HG03575 (cell line): ENCODE results near the gene ABLIM2.

ENCODE experiments used
- ATAC-seq: cut with Tn5 transposase; IDR thresholded peaks from one replicate; pipeline ENCODE4 v1.9.1; 2021; ENCODE audit not compliant: unreplicated experiment, insufficient number of reproducible peaks, low FRiP score; ENCODE audit errors: extremely low read depth

ABLIM2 gene

GRCh38 chr4:7985891-7986441 is 172.6 kb downstream of the ABLIM2 start:
- no peak for ATAC-seq

DNA sequence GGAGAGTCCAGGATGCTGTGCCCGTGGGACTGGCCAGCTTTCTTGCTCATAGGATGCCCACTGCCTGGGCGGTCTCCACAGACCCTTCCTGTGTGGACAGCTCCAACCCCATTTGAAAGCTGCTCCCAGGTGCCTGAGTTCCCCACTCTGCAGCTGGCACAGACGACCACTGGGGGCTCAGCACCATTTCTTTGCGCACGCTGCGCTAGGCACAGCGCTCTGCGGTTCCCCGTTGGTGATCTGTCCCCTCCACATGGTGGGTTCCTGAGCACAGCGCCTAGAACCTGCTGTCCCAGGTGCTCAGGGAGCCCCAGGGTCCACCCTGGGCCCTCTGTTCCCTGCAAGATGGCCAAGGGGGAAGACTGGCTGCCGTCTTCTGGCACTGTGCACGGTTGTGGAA is 173.5 kb downstream of the ABLIM2 start:
- ATAC-seq = no peak

DNA sequence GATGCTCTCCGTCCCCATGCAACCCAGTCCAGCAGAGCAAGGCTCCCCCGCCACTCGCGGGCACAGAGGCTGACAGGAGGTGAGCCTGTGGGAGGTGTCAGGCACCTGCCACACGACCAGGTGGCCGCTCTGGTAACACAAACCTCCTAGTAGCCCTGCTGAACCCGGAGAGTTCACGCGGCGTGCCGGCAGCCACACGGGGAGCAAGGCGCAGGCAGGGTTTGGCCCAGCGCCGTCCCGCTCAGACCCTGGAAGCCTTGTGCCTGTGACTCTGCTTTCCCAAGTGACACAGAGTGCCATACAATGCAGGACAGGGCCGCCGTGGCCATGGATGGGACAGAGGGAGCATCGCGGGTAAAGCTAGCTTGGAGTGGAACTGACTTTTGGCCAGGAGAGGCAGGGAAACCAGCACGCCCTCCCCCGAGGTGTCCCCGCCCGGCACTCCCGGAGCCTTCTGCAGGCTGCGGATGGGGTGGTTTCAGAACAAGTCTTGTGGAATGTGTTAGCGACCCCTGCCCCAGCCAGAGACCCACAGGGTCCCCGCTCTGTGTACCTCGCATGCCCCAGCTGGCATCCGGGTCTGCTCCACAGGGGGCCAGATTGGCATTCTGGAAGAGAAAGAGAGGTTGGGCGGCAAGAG is 174.2 kb downstream of the ABLIM2 start:
- no peak for ATAC-seq

DNA sequence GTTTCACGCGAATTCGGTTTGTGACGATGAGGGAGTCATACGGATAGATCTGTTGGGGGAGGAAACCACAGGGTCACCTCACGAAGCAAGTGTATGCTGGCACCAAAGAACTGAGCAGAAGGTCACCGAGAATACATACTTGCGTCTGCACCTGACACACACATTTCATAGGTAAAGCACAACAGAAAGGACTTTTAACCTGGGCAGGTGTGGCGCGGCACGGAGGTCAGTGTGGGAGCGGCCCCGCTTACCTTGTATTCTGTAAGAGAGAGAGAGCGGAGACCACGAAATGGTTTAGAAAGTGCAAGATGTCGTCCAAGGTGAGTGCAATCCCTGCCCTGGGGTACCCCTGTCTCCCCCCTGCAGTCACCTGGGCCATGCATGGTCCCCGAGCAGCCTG is 175.3 kb downstream of the ABLIM2 start:
- no peak for ATAC-seq

DNA sequence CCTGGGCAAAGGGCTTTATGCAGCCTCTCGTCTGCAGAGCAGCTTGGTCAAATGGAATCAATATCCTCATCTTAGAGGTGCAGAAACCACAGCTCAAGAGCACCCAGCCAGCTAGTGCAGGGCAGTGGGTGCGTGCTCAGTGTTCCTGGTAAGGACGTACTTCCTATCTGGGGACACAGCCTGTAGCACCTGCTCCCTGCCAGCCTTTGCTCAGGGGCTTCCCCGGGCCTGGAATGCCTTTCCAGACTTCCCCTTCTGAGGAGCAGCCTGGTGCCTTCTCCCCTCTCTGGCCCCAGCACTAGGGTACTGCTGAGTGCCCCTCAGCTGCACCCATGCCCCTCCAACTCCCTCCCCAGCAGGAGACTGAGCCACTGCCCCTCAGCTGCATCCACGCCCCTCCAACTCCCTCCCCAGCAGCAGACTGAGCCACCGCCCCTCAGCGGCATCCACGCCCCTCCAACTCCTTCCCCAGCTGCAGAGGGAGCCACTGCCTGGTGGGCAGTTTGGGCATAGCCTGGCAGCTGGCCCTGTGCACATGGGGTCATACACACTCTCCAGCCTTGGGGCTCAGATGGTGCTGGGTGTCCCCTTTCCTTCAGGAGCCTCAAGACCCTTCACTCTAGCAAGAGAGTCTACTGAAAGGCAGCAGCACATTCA is 176.7 kb downstream of the ABLIM2 start:
- no peak for ATAC-seq

DNA sequence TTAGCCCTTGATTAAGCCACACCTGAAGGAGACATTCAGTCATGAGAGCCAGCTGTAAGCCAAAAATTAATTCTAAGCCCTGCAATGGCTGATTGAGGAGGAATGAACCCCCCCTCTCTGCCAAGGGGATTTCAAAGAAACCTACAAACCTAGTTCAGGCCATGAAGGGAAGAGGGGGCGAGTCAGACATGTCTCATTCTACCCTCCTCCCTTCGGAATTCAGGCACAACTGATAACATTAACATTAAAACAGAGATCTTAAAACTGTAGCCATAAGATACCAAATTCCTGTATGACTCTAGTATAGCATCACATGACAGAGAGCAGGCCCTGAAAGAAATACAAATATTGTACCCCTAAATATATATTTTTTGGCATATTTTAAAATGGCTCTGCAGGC is 178.6 kb downstream of the ABLIM2 start:
- no peak for ATAC-seq

- no peak for ATAC-seq
Measured at GRCh38 chr4:7979652-7979968, 179.0 kb downstream of the ABLIM2 start.

- no peak for ATAC-seq
Measured at GRCh38 chr4:7978907-7979651, 179.5 kb downstream of the ABLIM2 start.

GRCh38 chr4:7978489-7978888 is 180.1 kb downstream of the ABLIM2 start:
- no peak for ATAC-seq

GRCh38 chr4:7976634-7977033 is 182.0 kb downstream of the ABLIM2 start:
- ATAC-seq = no peak

- ATAC-seq = no peak
Measured at GRCh38 chr4:7976025-7976424, 182.6 kb downstream of the ABLIM2 start.

DNA sequence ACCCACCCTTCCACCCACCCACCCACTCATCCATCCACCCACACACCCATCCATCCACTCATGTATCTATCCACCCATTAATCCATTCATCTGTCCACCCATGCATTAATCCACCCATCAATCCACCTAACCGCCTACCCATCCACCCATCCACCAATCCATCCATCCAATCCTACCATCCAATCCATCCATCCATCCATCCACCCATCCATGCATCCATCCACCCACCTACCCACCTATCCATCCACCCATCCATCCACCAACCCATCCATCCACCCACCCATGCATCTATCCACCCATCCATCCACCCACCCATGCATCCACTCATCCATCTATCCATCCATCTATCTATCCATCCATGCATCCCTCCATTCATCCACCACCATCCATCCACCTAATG is 184.2 kb downstream of the ABLIM2 start:
- ATAC-seq = no peak

DNA sequence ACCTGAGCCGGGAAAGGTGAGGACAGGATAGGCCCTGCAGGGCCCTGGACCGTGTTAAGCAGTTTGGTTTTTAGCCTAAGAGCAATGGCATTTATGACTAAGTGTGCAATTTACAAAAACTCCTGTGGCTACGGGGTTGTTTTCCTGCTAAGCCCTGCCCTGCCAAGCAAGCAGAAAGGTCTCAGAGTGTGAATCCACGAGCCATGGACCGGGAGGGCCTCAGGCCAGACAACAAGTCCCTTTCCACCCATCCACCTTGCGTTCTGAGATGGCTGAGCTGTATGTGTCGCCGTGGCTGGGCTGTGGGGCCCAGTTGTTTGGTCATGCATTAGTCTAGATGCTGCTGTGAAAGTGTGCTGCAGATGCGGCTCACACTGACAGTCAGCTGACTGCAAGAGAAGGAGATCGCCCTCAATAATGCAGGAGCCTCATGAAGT is 185.1 kb downstream of the ABLIM2 start:
- no peak for ATAC-seq

GRCh38 chr4:7971881-7972500 is 186.6 kb downstream of the ABLIM2 start:
- ATAC-seq = no peak

GRCh38 chr4:7971159-7971631 is 187.4 kb downstream of the ABLIM2 start:
- no peak for ATAC-seq

- no peak for ATAC-seq
Measured at GRCh38 chr4:7970361-7970946, 188.2 kb downstream of the ABLIM2 start.

DNA sequence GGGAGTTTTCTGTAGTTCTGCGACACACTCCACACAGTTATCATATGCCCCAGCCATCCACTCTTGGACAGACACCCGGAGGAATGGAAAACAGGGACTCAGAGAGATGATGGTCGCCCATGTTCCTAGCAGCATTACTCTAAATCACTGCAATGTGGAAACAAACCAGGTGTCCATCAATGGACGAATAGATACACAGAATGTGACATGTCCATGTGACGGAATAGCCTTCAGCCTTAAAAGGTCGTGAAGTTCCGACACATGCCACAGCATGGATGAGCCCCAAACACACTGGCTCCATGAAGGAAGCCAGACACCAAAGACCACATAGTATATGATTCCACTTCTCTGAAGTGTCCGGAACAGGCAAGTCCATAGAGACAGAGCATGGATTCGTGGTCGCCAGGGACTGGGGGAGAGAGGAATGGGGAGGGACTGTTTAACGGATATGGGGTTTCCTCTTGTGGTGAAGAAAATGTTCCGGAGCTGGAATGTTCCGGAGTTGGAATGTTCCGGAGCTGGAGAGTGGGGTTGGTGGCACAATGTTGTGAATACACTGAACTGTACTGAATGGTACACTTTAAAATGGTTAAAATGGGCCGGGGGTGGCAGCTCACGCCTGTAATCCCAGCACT is 190.2 kb downstream of the ABLIM2 start:
- ATAC-seq = no peak

DNA sequence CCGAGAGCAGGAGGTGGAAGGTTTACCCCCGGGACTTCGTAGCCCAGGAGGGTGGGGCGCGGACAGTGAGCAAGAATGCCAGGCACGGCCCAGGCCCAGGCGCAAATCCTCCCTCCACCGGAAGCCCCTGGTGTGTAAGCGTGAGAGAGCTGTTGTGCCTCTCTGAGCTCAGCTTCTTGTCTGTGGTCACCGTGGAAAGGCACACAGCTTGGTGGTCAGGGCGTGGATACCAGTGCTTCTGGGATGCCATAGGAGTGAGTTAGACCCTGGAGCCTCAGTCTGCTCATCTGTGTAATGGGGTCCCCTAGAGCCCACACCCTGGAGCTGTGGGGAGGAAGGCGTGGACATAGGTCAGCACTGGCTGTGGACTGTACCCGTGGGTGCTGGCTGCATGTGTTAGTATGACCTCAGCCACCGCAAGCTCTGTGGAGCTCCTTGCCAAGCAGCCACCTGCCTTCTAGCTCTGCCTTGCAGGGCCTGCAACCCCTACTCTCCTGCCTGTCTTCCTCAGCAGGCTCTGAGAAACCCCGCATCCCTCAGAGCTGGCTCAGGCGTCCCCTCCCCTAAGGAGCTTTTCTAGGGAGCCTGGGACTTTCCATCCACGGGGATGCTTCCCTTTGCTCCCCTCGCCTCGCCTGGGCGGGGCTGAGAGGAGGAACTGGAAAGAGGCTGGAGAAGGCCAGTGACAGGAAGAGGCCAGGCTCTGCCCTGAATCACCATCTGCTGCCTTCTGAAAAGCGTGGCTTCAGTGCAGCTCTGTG is 190.9 kb downstream of the ABLIM2 start:
- ATAC-seq = no peak
